HG02970 (cell line): Measurements from ENCODE around the gene CDH4.

Experiments
- ATAC-seq: cut with Tn5 transposase; IDR thresholded peaks from one replicate; pipeline ENCODE4 v1.9.1; 2021; ENCODE audit warnings: mild to moderate bottlenecking, moderate library complexity, moderate number of reproducible peaks; ENCODE audit not compliant: unreplicated experiment, low FRiP score

The CDH4 gene

GRCh38 chr20:61731363-61732181, 479.5 kb downstream of the CDH4 start:
- ATAC-seq, result no peak

DNA sequence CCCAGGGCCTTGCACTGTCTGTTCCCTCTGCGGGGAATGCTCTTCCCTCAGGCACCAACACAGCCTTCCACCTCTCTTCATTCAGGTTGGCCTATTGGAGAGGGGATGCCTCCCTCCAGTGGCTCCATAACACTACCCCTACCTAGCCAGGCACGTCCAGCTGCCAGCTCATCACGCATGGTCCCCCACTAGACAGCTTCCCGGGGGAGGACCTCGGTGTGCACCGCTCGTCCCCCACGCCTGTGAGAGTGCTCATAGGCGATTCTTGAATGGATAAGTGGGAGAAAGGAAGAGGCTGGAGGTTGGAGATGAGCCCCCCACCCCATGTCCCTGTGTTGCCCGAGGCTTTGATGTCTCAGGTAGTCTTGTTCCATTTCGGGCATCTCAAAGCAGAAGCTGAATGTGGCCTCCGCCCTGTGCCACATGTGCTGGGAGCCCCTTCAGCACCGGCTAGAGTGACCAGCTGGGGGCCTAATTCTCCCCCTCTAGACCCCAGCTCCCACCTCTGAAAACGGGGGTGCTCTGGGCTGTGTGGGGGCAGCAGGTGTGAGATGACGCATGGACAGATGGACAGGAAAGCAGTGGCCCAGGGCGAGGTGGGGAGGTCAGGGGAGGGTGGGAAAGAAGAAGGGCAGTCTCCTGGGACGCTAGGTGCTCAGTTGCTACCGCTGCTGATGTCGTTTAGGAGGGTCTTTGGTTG, 480.6 kb downstream of the CDH4 start:
- ATAC-seq, result no peak

GRCh38 chr20:61733216-61733615, 481.2 kb downstream of the CDH4 start:
- ATAC-seq, result no peak

GRCh38 chr20:61733891-61734732, 482.1 kb downstream of the CDH4 start:
- ATAC-seq, result no peak

GRCh38 chr20:61734733-61735502, 482.9 kb downstream of the CDH4 start:
- ATAC-seq, result no peak

GRCh38 chr20:61735503-61735785, 483.4 kb downstream of the CDH4 start:
- ATAC-seq, result no peak

GRCh38 chr20:61736001-61736635, 484.1 kb downstream of the CDH4 start:
- no peak for ATAC-seq

- ATAC-seq, result no peak
These were observed 484.8 kb downstream of the CDH4 start for GRCh38 chr20:61736751-61737310.

DNA sequence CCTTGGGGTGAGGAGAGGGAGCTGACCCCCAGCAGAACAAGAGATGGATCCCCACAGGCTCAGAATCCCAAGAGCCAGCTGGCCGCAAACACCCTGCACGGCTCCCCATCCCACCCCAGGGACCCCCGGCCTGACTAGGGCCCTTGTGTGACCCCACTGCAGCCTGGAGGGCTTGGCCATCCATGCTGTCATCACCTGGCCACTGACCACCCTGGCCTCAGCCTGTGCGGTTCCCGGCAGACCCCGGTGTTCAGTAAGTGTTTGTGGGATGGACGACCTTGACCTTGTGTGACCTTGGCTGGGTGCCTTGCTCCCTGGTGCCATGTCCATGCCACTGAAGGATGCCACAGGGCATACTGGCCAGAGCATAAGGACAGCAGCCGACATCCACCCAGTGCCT, 485.3 kb downstream of the CDH4 start:
- ATAC-seq, result no peak

DNA sequence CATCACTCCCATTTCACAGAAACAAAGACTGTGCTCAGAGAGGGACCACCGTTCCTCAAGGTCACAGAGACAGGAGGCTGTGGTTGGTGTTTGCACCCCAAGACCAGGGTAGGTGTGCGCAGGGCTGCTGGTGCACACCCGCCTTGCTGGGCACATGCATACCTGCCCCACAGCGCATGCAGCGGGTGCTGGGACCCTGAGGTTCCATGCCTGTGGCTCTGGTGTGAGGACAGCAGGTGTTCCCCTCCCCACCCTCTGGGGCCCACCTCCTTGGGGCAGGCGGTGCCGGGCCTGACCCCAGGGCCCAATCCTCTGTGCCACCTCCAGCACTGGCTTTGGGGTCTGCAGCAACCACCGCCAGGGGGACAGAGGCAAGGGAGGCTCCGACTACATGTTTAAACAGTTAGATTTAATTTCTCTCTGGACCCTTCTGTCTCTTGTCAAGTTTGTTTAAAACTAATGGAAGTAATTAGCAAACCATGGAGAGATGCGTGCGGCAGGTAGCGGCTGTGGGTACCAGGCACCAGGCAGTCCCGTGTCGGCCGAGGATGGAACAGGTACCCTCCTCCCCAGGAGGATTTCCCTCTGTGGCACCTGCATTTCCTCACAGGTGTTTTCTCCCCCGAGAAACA, 485.9 kb downstream of the CDH4 start:
- no peak for ATAC-seq

GRCh38 chr20:61738601-61739069, 486.6 kb downstream of the CDH4 start:
- ATAC-seq, result no peak

DNA sequence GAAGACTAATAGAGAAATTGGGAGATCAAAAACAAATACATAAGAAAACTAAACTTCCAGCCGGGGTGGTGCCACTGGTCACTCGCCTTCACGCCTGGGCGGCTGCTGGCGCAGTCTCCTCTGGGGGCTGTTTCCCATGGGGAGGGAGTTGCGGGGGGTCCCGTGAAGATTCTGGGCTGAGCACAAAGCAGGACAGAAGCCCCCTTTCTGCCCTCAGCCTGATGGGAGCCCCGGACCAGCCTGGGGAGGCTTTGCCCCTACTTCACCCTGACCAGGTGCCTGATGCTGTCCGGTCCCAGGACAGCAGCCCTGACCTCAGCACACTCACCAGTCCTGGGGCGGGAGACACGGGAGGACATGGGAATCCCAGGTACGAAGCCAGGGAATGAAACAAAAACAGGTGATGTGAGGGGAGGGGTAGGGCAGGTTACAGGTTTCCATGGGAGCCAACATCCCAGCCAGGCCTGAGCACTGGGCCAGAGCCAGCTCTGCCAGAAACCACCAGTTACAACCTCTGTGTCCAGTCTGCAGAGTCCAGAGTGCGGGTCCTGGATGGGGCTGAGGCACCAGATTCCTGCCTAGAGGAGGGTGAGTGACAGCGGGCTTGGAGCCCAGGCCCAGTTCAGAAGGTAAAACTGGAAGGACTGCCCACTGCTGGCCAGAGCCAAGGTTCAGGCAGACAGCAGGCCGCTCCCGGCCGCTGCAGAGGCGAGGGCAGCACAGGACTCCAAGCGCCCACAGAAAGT, 487.2 kb downstream of the CDH4 start:
- ATAC-seq, result no peak

GRCh38 chr20:61739832-61740118, 487.7 kb downstream of the CDH4 start:
- ATAC-seq, result no peak

DNA sequence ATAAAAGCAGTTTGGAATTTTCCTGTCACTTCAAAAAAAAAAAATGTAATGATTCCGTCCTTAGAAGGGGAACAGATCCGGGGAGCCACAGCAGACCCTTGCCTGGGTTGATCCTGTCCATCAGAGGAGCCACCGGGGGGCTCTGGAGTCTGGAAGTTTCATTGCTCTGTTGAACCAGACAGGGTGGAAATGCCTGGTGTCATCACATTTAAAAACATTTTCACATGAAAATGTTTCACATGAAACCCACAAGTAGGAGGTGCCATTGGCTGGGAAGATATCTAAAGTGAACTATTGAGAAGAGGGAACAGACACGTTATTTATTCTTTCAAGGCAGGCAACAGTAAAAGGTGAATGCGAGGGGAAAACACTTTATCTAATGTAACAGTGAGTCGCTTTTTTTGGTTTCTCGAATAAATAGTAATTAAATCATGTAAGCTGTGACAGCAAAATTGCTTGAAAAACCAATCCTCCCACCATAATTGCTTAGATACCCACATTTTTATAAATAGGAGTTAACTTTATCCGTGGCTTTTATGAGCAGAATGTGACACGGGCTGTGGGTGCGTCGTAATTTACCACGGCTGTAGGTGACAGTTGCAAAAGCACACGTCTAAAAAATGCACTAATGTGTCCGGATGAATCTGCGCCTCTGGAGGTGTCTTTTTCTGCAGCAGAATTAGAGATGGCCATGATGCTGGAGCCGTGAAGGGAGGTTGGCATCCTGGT, 490.2 kb downstream of the CDH4 start:
- ATAC-seq, result no peak

DNA sequence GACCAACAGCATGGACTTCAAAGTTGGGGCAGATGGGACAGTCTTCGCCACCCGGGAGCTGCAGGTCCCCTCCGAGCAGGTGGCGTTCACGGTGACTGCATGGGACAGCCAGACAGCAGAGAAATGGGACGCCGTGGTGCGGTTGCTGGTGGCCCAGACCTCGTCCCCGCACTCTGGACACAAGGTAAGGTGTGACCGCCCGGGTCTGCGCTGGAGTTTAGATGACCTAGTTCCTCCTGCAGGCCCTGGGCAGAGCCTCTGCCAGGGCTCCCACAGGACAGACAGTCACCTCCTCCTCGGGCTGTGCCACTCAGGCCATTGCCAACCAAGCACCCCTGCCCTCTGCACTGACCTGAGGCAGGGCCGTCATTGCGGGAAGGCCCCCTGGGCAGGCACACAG, 491.5 kb downstream of the CDH4 start:
- ATAC-seq, result no peak

GRCh38 chr20:61744691-61745396, 492.8 kb downstream of the CDH4 start:
- no peak for ATAC-seq

DNA sequence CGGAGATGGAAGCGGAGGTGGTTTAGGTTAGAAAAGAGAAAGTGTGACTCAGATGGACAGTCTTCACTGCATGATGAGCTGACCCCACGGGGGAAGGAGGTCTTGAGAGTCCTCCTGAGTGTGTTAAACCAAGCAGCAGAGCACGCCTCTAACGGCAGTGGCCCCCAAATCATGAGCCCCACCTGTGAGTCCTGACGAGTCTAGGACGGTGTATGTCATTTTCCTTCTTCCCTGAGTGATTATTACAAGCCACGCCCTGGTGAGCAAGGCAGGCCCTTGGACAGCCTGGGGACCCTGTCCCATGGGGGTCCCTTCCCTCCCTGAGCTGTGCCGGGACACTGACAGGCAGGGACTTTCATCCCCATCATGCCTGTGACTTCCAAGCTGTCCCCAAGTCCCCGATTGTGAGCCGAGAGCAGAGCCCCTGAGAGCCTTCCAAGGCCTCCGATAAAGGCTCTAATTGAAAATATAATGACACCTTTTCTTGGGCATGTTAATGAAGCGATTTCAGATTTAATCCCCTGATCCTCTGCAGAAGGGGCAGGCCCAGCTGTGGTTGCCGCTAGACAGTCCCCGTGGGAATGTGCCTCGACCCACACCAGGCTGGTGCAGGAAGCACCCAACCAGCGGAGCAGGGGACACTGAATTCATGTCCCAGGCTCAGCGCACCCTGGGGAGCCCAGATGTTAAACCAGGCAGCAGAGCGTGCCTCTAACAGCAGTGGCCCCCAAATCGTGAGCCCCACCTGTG, 493.5 kb downstream of the CDH4 start:
- ATAC-seq, result no peak
